HUES48 (cell line): Measurements from ENCODE around the gene PHF21A.

ENCODE experiments used
- H3K27ac ChIP-seq: one replicate; pipeline ENCODE4 v1.7.0; 2013; ENCODE audit warnings: low read depth, low read length, inconsistent platforms
- H3K27me3 ChIP-seq: 2 replicates; pipeline ENCODE4 v1.6.1; 2013; ENCODE audit warnings: mild to moderate bottlenecking, low read length; ENCODE audit not compliant: control insufficient read depth, insufficient read depth
- H3K36me3 ChIP-seq: 2 replicates; pipeline ENCODE4 v1.6.1; 2013; ENCODE audit warnings: low read length; ENCODE audit not compliant: control insufficient read depth, insufficient read depth
- H3K4me1 ChIP-seq: 2 replicates; pipeline ENCODE4 v1.6.1; 2013; ENCODE audit warnings: mild to moderate bottlenecking, low read length; ENCODE audit not compliant: control insufficient read depth, insufficient read depth
- H3K4me3 ChIP-seq: 2 replicates; pipeline ENCODE4 v1.5.1; 2013; ENCODE audit warnings: mild to moderate bottlenecking, low read depth, low read length
- H3K9ac ChIP-seq: 2 replicates; pipeline ENCODE4 v1.6.1; 2013; ENCODE audit warnings: mild to moderate bottlenecking, low read depth, low read length, moderate library complexity
- H3K9me3 ChIP-seq: 2 replicates; pipeline ENCODE4 v1.6.1; 2013; ENCODE audit warnings: low read length; ENCODE audit not compliant: control insufficient read depth, insufficient read depth

The PHF21A gene

GRCh38 chr11:45920531-45921477, 200.4 kb downstream of the PHF21A start:
- Histone ChIP-seq H3K27ac (peak overlapping the region; percentile 62), H3K4me1 (peaks cover 21% of the 10 kb centered on the region), H3K9ac (peak overlapping the region; percentile 66; the same call in 1 of the 2 replicates), H3K27me3 (peaks cover 8% of the 10 kb centered on the region), H3K9me3 (no peaks in the 10 kb centered on the region), H3K36me3 (peaks cover 22% of the 10 kb centered on the region), H3K4me3 (peak overlapping the region; percentile 78)

GRCh38 chr11:45919806-45920530, 201.3 kb downstream of the PHF21A start:
- H3K27ac ChIP-seq = peak overlapping the region; percentile 78
- H3K9ac ChIP-seq = no peak overlapping the region
- H3K9me3 ChIP-seq = no peaks in the 10 kb centered on the region
- peaks cover 21% of the 10 kb centered on the region for H3K4me1 ChIP-seq
- H3K36me3 ChIP-seq = peaks cover 22% of the 10 kb centered on the region
- no peak overlapping the region for H3K4me3 ChIP-seq
- peaks cover 8% of the 10 kb centered on the region for H3K27me3 ChIP-seq

- Histone ChIP-seq H3K27me3 (peaks cover 8% of the 10 kb centered on the region), H3K27ac (peak overlapping the region; percentile 78), H3K36me3 (peaks cover 22% of the 10 kb centered on the region), H3K4me3 (peak overlapping the region; percentile 88), H3K9me3 (no peaks in the 10 kb centered on the region), H3K9ac (no peak overlapping the region), H3K4me1 (peaks cover 21% of the 10 kb centered on the region)
Measured at GRCh38 chr11:45918962-45919675, 202.1 kb downstream of the PHF21A start.

- peaks cover 21% of the 10 kb centered on the region for H3K4me1 ChIP-seq
- H3K9me3 ChIP-seq = no peaks in the 10 kb centered on the region
- peak overlapping the region; percentile 95 for H3K27ac ChIP-seq
Measured at GRCh38 chr11:45918331-45918941, 202.8 kb downstream of the PHF21A start.

GRCh38 chr11:45917623-45918330, 203.5 kb downstream of the PHF21A start, which contains the start of gene PEX16:
TSS of gene PEX16 (minus strand) at chr11:45917877. CDS start at chr11:45917811, 66 bp downstream.
- Histone ChIP-seq H3K27me3 (peaks cover 8% of the 10 kb centered on the region), H3K27ac (peak within 1 kb of the TSS; percentile 95), H3K4me3 (peak within 1 kb of the TSS; percentile 88), H3K9ac (peak within 1 kb of the TSS; percentile 21), H3K9me3 (no peaks in the 10 kb centered on the region), H3K36me3 (peaks cover 34% of the 10 kb centered on the region), H3K4me1 (peaks cover 21% of the 10 kb centered on the region)

More at GRCh38 chr11:45918331-45918941, 202.8 kb downstream of the PHF21A start:
- peaks cover 28% of the 10 kb centered on the region for H3K36me3 ChIP-seq
- H3K27me3 ChIP-seq = peaks cover 8% of the 10 kb centered on the region
- peak overlapping the region; percentile 21 for H3K9ac ChIP-seq
- peak overlapping the region; percentile 88 for H3K4me3 ChIP-seq

- Histone ChIP-seq H3K4me1 (peaks cover 21% of the 10 kb centered on the region), H3K36me3 (peaks cover 35% of the 10 kb centered on the region), H3K4me3 (peak overlapping the region; percentile 88), H3K9ac (no peak overlapping the region), H3K27me3 (peaks cover 8% of the 10 kb centered on the region), H3K27ac (peak overlapping the region; percentile 95), H3K9me3 (no peaks in the 10 kb centered on the region)
Measured at GRCh38 chr11:45917286-45917622, 204.0 kb downstream of the PHF21A start.

GRCh38 chr11:45915446-45915845, 205.8 kb downstream of the PHF21A start:
- H3K9me3 ChIP-seq = no peaks in the 10 kb centered on the region
- H3K4me3 ChIP-seq = no peak overlapping the region
- peaks cover 6% of the 10 kb centered on the region for H3K4me1 ChIP-seq
- no peak overlapping the region for H3K9ac ChIP-seq
- peaks cover 45% of the 10 kb centered on the region for H3K36me3 ChIP-seq
- no peaks in the 10 kb centered on the region for H3K27me3 ChIP-seq
- no peak overlapping the region for H3K27ac ChIP-seq

- H3K4me1 ChIP-seq = peaks cover 4% of the 10 kb centered on the region
- no peaks in the 10 kb centered on the region for H3K27me3 ChIP-seq
- no peaks in the 10 kb centered on the region for H3K9me3 ChIP-seq
- peaks cover 51% of the 10 kb centered on the region for H3K36me3 ChIP-seq
- no peak overlapping the region for H3K9ac ChIP-seq
- no peak overlapping the region for H3K4me3 ChIP-seq
- no peak overlapping the region for H3K27ac ChIP-seq
Measured at GRCh38 chr11:45913942-45914635, 207.2 kb downstream of the PHF21A start.

- no peak overlapping the region for H3K9ac ChIP-seq
- no peak overlapping the region for H3K27ac ChIP-seq
- H3K36me3 ChIP-seq = peaks cover 51% of the 10 kb centered on the region
Measured at GRCh38 chr11:45913514-45913913, 207.7 kb downstream of the PHF21A start.

More at GRCh38 chr11:45913514-45913913, 207.7 kb downstream of the PHF21A start:
- H3K4me3 ChIP-seq = no peak overlapping the region
- peaks cover 4% of the 10 kb centered on the region; the same call in 1 of the 2 replicates for H3K4me1 ChIP-seq
- H3K27me3 ChIP-seq = no peaks in the 10 kb centered on the region
- no peaks in the 10 kb centered on the region for H3K9me3 ChIP-seq
